Measurements from ENCODE around the gene APBB2. TPM values are rescaled to one million over a fixed set of nuclear protein-coding genes. Genes with fewer than 3 reads are reported as not detected.

APBB2 gene
- total RNA-seq, 4 donors from 2014 or later: 66.3 to 133 (median 90.2) TPM

GRCh38 chr4:41081847-41082246 lies 132.5 kb downstream of the APBB2 start:
- Histone ChIP-seq H3K9me3 (peaks cover 0 to 13% (median 0%) of the 10 kb centered on the region in 3 donors), H3K27ac (no peak overlapping the region), H3K36me3 (no peaks in the 10 kb centered on the region), H3K4me3 (no peak overlapping the region), H3K4me1 (peaks cover 0 to 8% (median 0%) of the 10 kb centered on the region in 3 donors), H3K27me3 (no peaks in the 10 kb centered on the region)
- no peak for TF ChIP-seq POLR2AphosphoS5 (IDR thresholded peaks at IDR 0.05)
- no peak for TF ChIP-seq EP300 (IDR thresholded peaks at IDR 0.05)
- TF ChIP-seq CTCF (IDR thresholded peaks at IDR 0.05): no peak
- no peak for TF ChIP-seq POLR2A (IDR thresholded peaks at IDR 0.05)
- 85% methylated on average over 5 of the region's 5 CpGs for WGBS, 2 donors (ENCODE audit: low coverage in 1 of 2)
- ATAC-seq: no peak

GRCh38 chr4:41080976-41081375 lies 133.4 kb downstream of the APBB2 start:
- WGBS, 2 donors (ENCODE audit: low coverage in 1 of 2): 94% methylated on average over 4 of the region's 4 CpGs; no CpG with 5 or more reads in 1 of the 2 donors
- H3K9me3 ChIP-seq: peaks cover 0 to 4% (median 0%) of the 10 kb centered on the region in 3 donors
- no peaks in the 10 kb centered on the region for H3K27me3 ChIP-seq
- no peaks in the 10 kb centered on the region for H3K36me3 ChIP-seq
- no peak overlapping the region for H3K4me3 ChIP-seq
- no peak for TF ChIP-seq POLR2A (IDR thresholded peaks at IDR 0.05)
- no peak for TF ChIP-seq EP300 (IDR thresholded peaks at IDR 0.05)
- TF ChIP-seq CTCF (IDR thresholded peaks at IDR 0.05): no peak
- TF ChIP-seq POLR2AphosphoS5 (IDR thresholded peaks at IDR 0.05): no peak
- H3K27ac ChIP-seq: no peak overlapping the region
- no peak for ATAC-seq
- peaks cover 0 to 8% (median 0%) of the 10 kb centered on the region in 3 donors for H3K4me1 ChIP-seq

DNA sequence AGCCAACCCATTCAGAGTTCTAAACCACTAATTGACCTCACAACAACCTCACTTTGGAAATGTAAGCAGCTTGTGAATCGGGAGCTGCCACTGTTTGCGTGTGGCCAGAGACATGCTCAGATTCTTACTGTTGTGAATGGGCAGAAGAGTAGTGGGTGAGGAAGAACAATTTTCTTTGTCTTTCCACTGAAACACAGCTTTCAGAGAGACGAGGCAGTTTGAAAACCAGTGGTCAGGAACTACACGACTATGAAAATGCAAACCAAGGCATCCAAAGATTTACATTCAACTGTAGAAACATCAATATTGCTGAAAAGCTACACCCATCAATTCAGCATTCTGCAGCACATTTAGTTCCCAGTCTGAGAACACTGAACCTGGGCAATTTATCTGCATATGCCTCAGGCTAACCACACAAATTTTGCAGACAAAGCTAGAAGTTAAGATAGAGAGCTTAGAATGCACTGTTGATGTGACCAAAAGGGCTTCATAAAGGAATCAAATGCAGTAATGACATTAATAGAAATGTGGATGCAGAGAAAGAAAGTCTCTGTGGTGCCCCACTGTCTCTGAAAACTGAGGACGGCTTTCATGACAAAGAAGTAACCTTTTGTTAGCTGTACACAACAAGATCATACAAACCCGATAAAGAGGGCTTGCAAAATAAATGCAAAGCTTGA lies 134.3 kb downstream of the APBB2 start:
- H3K9me3 ChIP-seq: no peaks in the 10 kb centered on the region
- H3K27ac ChIP-seq: no peak overlapping the region
- no peaks in the 10 kb centered on the region for H3K27me3 ChIP-seq
- 72 to 75% methylated on average over 3 to 4 of the region's 6 CpGs for WGBS, 2 donors (ENCODE audit: low coverage in 1 of 2)
- ATAC-seq: no peak
- TF ChIP-seq POLR2A (IDR thresholded peaks at IDR 0.05): no peak
- TF ChIP-seq CTCF (IDR thresholded peaks at IDR 0.05): no peak
- no peak for TF ChIP-seq POLR2AphosphoS5 (IDR thresholded peaks at IDR 0.05)
- no peak for TF ChIP-seq EP300 (IDR thresholded peaks at IDR 0.05)
- H3K4me1 ChIP-seq: peaks cover 0 to 8% (median 0%) of the 10 kb centered on the region in 3 donors
- no peaks in the 10 kb centered on the region for H3K36me3 ChIP-seq
- H3K4me3 ChIP-seq: no peak overlapping the region

- no peaks in the 10 kb centered on the region for H3K27me3 ChIP-seq
- no peak overlapping the region for H3K4me3 ChIP-seq
- no peak for ATAC-seq
- no peaks in the 10 kb centered on the region for H3K36me3 ChIP-seq
- H3K27ac ChIP-seq: no peak overlapping the region
- H3K4me1 ChIP-seq: peaks cover 0 to 21% (median 11%) of the 10 kb centered on the region in 3 donors
- H3K9me3 ChIP-seq: no peaks in the 10 kb centered on the region
- TF ChIP-seq EP300 (IDR thresholded peaks at IDR 0.05) (no peak), POLR2AphosphoS5 (IDR thresholded peaks at IDR 0.05) (no peak), CTCF (IDR thresholded peaks at IDR 0.05) (no peak)
- WGBS, 2 donors (ENCODE audit: low coverage in 1 of 2): 9% methylated on average over 1 of the region's 1 CpG; no CpG with 5 or more reads in 1 of the 2 donors
These were observed 136.7 kb downstream of the APBB2 start for GRCh38 chr4:41077628-41078027.

DNA sequence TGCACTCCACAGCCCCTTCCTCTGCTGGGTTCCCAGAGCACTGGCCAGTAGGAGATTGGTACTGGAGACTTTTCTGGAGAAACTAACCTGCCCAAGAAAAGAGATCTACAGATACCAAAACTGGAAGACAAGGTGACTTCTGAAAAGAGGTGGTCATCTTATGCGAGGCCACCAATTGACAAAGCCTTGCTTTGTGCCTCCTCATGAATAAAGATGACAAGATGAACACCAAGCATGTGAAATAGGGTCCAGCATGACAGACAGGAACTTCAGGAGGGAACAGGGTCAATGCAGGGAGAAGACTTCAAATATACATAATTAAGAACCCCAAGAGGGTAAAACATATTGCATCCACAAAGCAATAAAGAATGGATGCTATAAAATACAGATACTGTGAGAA lies 137.9 kb downstream of the APBB2 start:
- Histone ChIP-seq H3K4me3 (no peak overlapping the region), H3K9me3 (no peaks in the 10 kb centered on the region), H3K4me1 (peaks cover 0 to 32% (median 11%) of the 10 kb centered on the region in 3 donors), H3K27me3 (no peaks in the 10 kb centered on the region), H3K36me3 (no peaks in the 10 kb centered on the region), H3K27ac (no peak overlapping the region)
- 100% methylated on average over 1 of the region's 1 CpG for WGBS, 2 donors (ENCODE audit: low coverage in 1 of 2)
- no peak for TF ChIP-seq POLR2AphosphoS5 (IDR thresholded peaks at IDR 0.05)
- no peak for ATAC-seq

All from gastroesophageal sphincter (tissue), 4 donors.